Heart left ventricle (tissue), 13 donors: ENCODE results near the gene PDE7B.

ENCODE experiments used
- CTCF ChIP-seq, 12 donors: fragments of 200-600 bp; sonication (generic) in 4 of 12; IDR thresholded peaks; one replicate each; pipeline versions ENCODE4 v1.5.0 to v1.8.0; 2018 to 2022; ENCODE audit warnings: antibody characterized with exemption in 12 of 12, mild to moderate bottlenecking in 5 of 12
- POLR2A ChIP-seq, 2 donors: fragments of 450-650 bp; IDR thresholded peaks; one replicate each; pipeline ENCODE4 v1.6.1; 2017; ENCODE audit warnings: antibody characterized with exemption in 2 of 2, mild to moderate bottlenecking in 2 of 2, moderate library complexity in 2 of 2
- donor health status: ischemic (EF 13 %, LVEDD 7.1; RV severe dilation, severe dysfunction).
- donor health status: DM: no; HTN: yes; CAD: no.
- donor health status: DM: no; HTN: no; CAD: no.
- donor health status: ischemic (EF 25% LVEDD 6.9; RV normal size, moderate dysfunction).
- donor health status: ischemic (EF 25% LVEDD 5.7; RV mildly dilated, moderate dysfunction).
- donor health status: ischemic (EF 35%, LVEDD 5.7; RV mildly dilated, moderate dysfunction).
- donor health status: nonischemic (EF 11% LVEDD 7.7; RV severe dilation, severe dysfunction).
- donor health status: DM: yes; HTN: yes; CAD: no.
- donor health status: PGD.
- donor health status: ischemic (EF 29% LVEDD 5.4; RV normal size, mild dysfunction).
- donor health status: nonischemic (EF 23%, LVEDD 6.1; RV moderate dilation, normal function).

- TF ChIP-seq CTCF (IDR thresholded peaks at IDR 0.05) (no peak), POLR2A (IDR thresholded peaks at IDR 0.05) (no peak)
Observed at GRCh38 chr6:135944120-135944519, 92.6 kb downstream of the PDE7B start.
